IMR-90 (cell line): ENCODE results near the gene DCANP1. TPM values are rescaled to one million over a fixed set of nuclear protein-coding genes. Genes with fewer than 3 reads are reported as not detected.

Experiments
- ATAC-seq: fragments of 200-7000 bp; cut with Tn5 transposase; 2 replicates; pipeline ENCODE4 v1.9.1; 2020; ENCODE audit warnings: low read depth, mild to moderate bottlenecking, moderate library complexity
- BruUV-seq: library from RNA; stranded (reverse); fragments of 400-500 nt; replicated peaks from 2 replicates; lab custom pipeline; 2021; lab: Mats Ljungman, UMichigan
- CTCF ChIA-PET: fragments of 300-600 bp; formaldehyde crosslinking; extraction: SDS; loops from one replicate; lab custom pipeline; 2021; ENCODE audit warnings: antibody characterized with exemption; lab: Yijun Ruan, JAX
- POLR2A ChIA-PET: fragments of 300-600 bp; sonication (Branson Sonifier 250); formaldehyde crosslinking; loops from one replicate; lab custom pipeline; 2022; ENCODE audit warnings: antibody characterized with exemption; ENCODE audit not compliant: unreplicated experiment; lab: Charles Lee
- DNase-seq: peaks from one replicate; pipeline ENCODE4 v3.0.0; 2013
- H2AFZ ChIP-seq: replicated peaks from 2 replicates; pipeline ENCODE3; 2013; ENCODE audit warnings: low read length, mild to moderate bottlenecking; ENCODE audit not compliant: poor library complexity
- H2AK5ac ChIP-seq: 2 replicates; pipeline ENCODE4 v1.6.1; 2013; ENCODE audit warnings: low read depth, low read length, inconsistent platforms
- H2AK9ac ChIP-seq: replicated peaks from 2 replicates; pipeline ENCODE3; 2013; ENCODE audit warnings: mild to moderate bottlenecking, low read depth, low read length, moderate library complexity; ENCODE audit not compliant: poor library complexity
- H2BK120ac ChIP-seq: 2 replicates; pipeline ENCODE4 v1.6.1; 2013; ENCODE audit warnings: low read depth, low read length, inconsistent platforms
- H2BK15ac ChIP-seq: 3 replicates; pipeline ENCODE4 v1.6.1; 2013; ENCODE audit warnings: low read depth, low read length, inconsistent platforms
- H2BK20ac ChIP-seq: 2 replicates; pipeline ENCODE4 v1.6.1; 2013; ENCODE audit warnings: low read depth, mild to moderate bottlenecking, inconsistent platforms, low read length, moderate library complexity
- H2BK5ac ChIP-seq: 2 replicates; pipeline ENCODE4 v1.6.1; 2013; ENCODE audit warnings: mild to moderate bottlenecking, low read depth, low read length, inconsistent platforms; ENCODE audit not compliant: poor library complexity, severe bottlenecking
- H3K14ac ChIP-seq: replicated peaks from 2 replicates; pipeline ENCODE4 v1.6.1; 2013; ENCODE audit warnings: low read depth, low read length, inconsistent platforms
- H3K18ac ChIP-seq: 2 replicates; pipeline ENCODE4 v1.6.1; 2013; ENCODE audit warnings: low read depth, low read length, control low read depth
- H3K23ac ChIP-seq: 2 replicates; pipeline ENCODE4 v1.6.1; 2013; ENCODE audit warnings: low read depth, low read length, inconsistent platforms
- H3K27ac ChIP-seq: 2 replicates; pipeline ENCODE4 v1.5.1; 2013; ENCODE audit warnings: mild to moderate bottlenecking, control low read depth, low read length; ENCODE audit not compliant: insufficient read depth
- H3K27me3 ChIP-seq: 2 replicates; pipeline ENCODE4 v1.6.1; 2013; ENCODE audit warnings: low read length; ENCODE audit not compliant: control insufficient read depth, insufficient read depth
- H3K36me3 ChIP-seq: 2 replicates; pipeline ENCODE4 v1.6.1; 2013; ENCODE audit warnings: low read length, mixed read lengths; ENCODE audit not compliant: control insufficient read depth, insufficient read depth
- H3K4ac ChIP-seq: 2 replicates; pipeline ENCODE4 v1.6.1; 2013; ENCODE audit warnings: low read depth, low read length, inconsistent platforms
- H3K4me1 ChIP-seq: 2 replicates; pipeline ENCODE4 v1.6.1; 2013; ENCODE audit warnings: low read length, mixed read lengths; ENCODE audit not compliant: control insufficient read depth, insufficient read depth
- H3K4me2 ChIP-seq: 2 replicates; pipeline ENCODE4 v1.6.1; 2013; ENCODE audit warnings: low read depth, mild to moderate bottlenecking, control low read depth, low read length, moderate library complexity
- H3K4me3 ChIP-seq: 2 replicates; pipeline ENCODE4 v1.5.1; 2013; ENCODE audit warnings: low read depth, mild to moderate bottlenecking, control low read depth, low read length, moderate library complexity; ENCODE audit not compliant: insufficient read depth
- H3K56ac ChIP-seq: 2 replicates; pipeline ENCODE4 v1.6.1; 2013; ENCODE audit warnings: low read length, inconsistent platforms; ENCODE audit not compliant: insufficient read depth; ENCODE audit errors: extremely low read depth
- H3K79me1 ChIP-seq, 2 experiments: 2 replicates each; pipeline ENCODE4 v1.6.1; 2013; ENCODE audit warnings: low read length in 2 of 2, inconsistent platforms in 1 of 2, low read depth in 1 of 2
- H3K9ac ChIP-seq: 2 replicates; pipeline ENCODE4 v1.6.1; 2013; ENCODE audit warnings: low read depth, low read length, control low read depth
- H3K9me1 ChIP-seq: 2 replicates; pipeline ENCODE4 v1.6.1; 2013; ENCODE audit warnings: low read length, inconsistent platforms; ENCODE audit not compliant: insufficient read depth
- H3K9me3 ChIP-seq: 2 replicates; pipeline ENCODE4 v1.6.1; 2013; ENCODE audit warnings: low read length; ENCODE audit not compliant: control insufficient read depth, insufficient read depth
- H4K20me1 ChIP-seq: 2 replicates; pipeline ENCODE4 v1.6.1; 2013; ENCODE audit warnings: low read length, inconsistent platforms; ENCODE audit not compliant: insufficient read depth
- H4K5ac ChIP-seq: 2 replicates; pipeline ENCODE4 v1.6.1; 2013; ENCODE audit warnings: mild to moderate bottlenecking, low read depth, low read length, control low read depth
- H4K8ac ChIP-seq, 2 experiments: 2 replicates each; pipeline ENCODE4 v1.6.1; 2013; ENCODE audit warnings: low read depth in 2 of 2, low read length in 2 of 2, control low read depth in 1 of 2, inconsistent platforms in 1 of 2
- H4K91ac ChIP-seq: 2 replicates; pipeline ENCODE4 v1.6.1; 2013; ENCODE audit warnings: low read depth, low read length, inconsistent platforms; ENCODE audit not compliant: insufficient read depth
- BHLHE40 ChIP-seq: fragments of 150-350 bp; IDR thresholded peaks from 2 replicates; pipeline ENCODE4 v1.6.1; 2016; ENCODE audit warnings: mild to moderate bottlenecking, low read depth, low read length
- CHD1 ChIP-seq: IDR thresholded peaks from 2 replicates; pipeline ENCODE4 v1.6.1; 2012; ENCODE audit warnings: low read depth, low read length, improper control_type of control experiment
- FOS ChIP-seq: fragments of 150-350 bp; IDR thresholded peaks from 2 replicates; pipeline ENCODE4 v1.6.1; 2016; ENCODE audit warnings: low read depth, low read length
- MAFK ChIP-seq: IDR thresholded peaks from 2 replicates; pipeline ENCODE4 v1.6.1; 2012; ENCODE audit warnings: low read depth, low read length, improper control_type of control experiment
- MAZ ChIP-seq: IDR thresholded peaks from 2 replicates; pipeline ENCODE4 v1.6.1; 2012; ENCODE audit warnings: low read depth, mild to moderate bottlenecking, low read length, improper control_type of control experiment, moderate library complexity, borderline replicate concordance
- POLR2A ChIP-seq: IDR thresholded peaks from 2 replicates; pipeline ENCODE4 v1.6.1; 2012; ENCODE audit warnings: mild to moderate bottlenecking, low read depth, low read length
- RAD21 ChIP-seq: IDR thresholded peaks from 2 replicates; pipeline ENCODE4 v1.6.1; 2012; ENCODE audit warnings: low read length, improper control_type of control experiment
- RCOR1 ChIP-seq: IDR thresholded peaks from 2 replicates; pipeline ENCODE4 v1.6.1; 2012; ENCODE audit warnings: mild to moderate bottlenecking, low read length, improper control_type of control experiment; ENCODE audit not compliant: insufficient replicate concordance
- RFX5 ChIP-seq: IDR thresholded peaks from 2 replicates; pipeline ENCODE4 v1.8.0; 2012; ENCODE audit warnings: low read depth, mild to moderate bottlenecking, low read length, moderate library complexity
- SMC3 ChIP-seq: fragments of 150-350 bp; IDR thresholded peaks from 2 replicates; pipeline ENCODE4 v1.6.1; 2016; ENCODE audit warnings: low read depth, mild to moderate bottlenecking, antibody characterized with exemption, low read length, moderate library complexity
- USF2 ChIP-seq: fragments of 150-350 bp; IDR thresholded peaks from 2 replicates; pipeline ENCODE4 v1.6.1; 2017; ENCODE audit warnings: mild to moderate bottlenecking, antibody characterized with exemption, low read length, low read depth
- dilution Hi-C: fragments of 300-500 bp; cut with HindIII; formaldehyde crosslinking; loops from one replicate; pipeline ENCODE4 v1.14.3; 2018; ENCODE audit warnings: low sequenced_read_pairs; ENCODE audit not compliant: unreplicated experiment
- in situ Hi-C: fragments of 300-500 bp; cut with MboI; formaldehyde crosslinking; loops from 3 replicates; pipeline ENCODE4 v1.14.3; 2019; ENCODE audit warnings: low sequenced_read_pairs, inconsistent platforms, mixed read lengths
- intact Hi-C: fragments of 100-400 bp; cut with micrococcal nuclease; formaldehyde crosslinking; loops from 2 replicates; pipeline ENCODE4 v1.10.0; 2022
- polyA plus RNA-seq, 3 experiments: library from polyadenylated mRNA; depleted of rRNA; stranded (reverse); fragments of >200 nt; gene quantifications; 2 replicates each; pipeline ENCODE4 v1.2.3, GENCODE V29; 2012; ENCODE audit warnings: low replicate concordance in 1 of 3
- total RNA-seq: library from RNA; depleted of rRNA; stranded (reverse); fragments of >200 nt; gene quantifications from 2 replicates; pipeline ENCODE4 v1.2.3, GENCODE V29; 2012
- TF ChIP-seq, protein P1 (sequence below): fragments of 150-350 bp; IDR thresholded peaks from 2 replicates; pipeline ENCODE4 v1.6.1; 2016; ENCODE audit warnings: low read depth, mild to moderate bottlenecking, low read length, moderate library complexity, borderline replicate concordance

DCANP1 gene
- total and polyA plus RNA-seq, 2 of the 4 experiments (the other 2 are of a cell fraction): not detected

GRCh38 chr5:135417083-135417482, 30.1 kb downstream of the DCANP1 start:
- H3K56ac ChIP-seq: no peak overlapping the region
- in situ Hi-C loops: no loop called here
- dilution Hi-C loops: no loop called here
- no peak overlapping the region for H3K18ac ChIP-seq
- H3K27me3 ChIP-seq: peaks cover 14% of the 10 kb centered on the region
- no peak overlapping the region for H2BK15ac ChIP-seq
- H2BK5ac ChIP-seq: no peak overlapping the region
- intact Hi-C loops: no loop called here
- no peak overlapping the region for H4K8ac ChIP-seq
- no peak overlapping the region for H3K14ac ChIP-seq
- H3K4me3 ChIP-seq: no peak overlapping the region
- TF ChIP-seq RFX5 (no peak), RAD21 (no peak), POLR2A (no peak), MAZ (no peak), MAFK (no peak), SMC3 (no peak), CHD1 (no peak), FOS (no peak), USF2 (no peak), RCOR1 (no peak), BHLHE40 (no peak)
- TF ChIP-seq, protein P1, sequence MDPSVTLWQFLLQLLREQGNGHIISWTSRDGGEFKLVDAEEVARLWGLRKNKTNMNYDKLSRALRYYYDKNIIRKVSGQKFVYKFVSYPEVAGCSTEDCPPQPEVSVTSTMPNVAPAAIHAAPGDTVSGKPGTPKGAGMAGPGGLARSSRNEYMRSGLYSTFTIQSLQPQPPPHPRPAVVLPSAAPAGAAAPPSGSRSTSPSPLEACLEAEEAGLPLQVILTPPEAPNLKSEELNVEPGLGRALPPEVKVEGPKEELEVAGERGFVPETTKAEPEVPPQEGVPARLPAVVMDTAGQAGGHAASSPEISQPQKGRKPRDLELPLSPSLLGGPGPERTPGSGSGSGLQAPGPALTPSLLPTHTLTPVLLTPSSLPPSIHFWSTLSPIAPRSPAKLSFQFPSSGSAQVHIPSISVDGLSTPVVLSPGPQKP: no peak
- ATAC-seq (no peak), DNase-seq (no peak)
- POLR2A ChIA-PET: no interaction called here
- no peak overlapping the region for H2AK5ac ChIP-seq
- H2BK20ac ChIP-seq: no peak overlapping the region
- H3K27ac ChIP-seq: no peak overlapping the region
- no peak overlapping the region for H3K4ac ChIP-seq
- CTCF ChIA-PET: interaction anchor here (1.0 kb wide), 1 partner anchor 9 kb away, joined by 3 read pairs; no protein-coding TSS in a partner anchor
- H3K9me1 ChIP-seq: no peaks in the 10 kb centered on the region
- no peaks in the 10 kb centered on the region for H3K36me3 ChIP-seq
- H4K20me1 ChIP-seq: no peaks in the 10 kb centered on the region
- no peak overlapping the region for H4K5ac ChIP-seq
- no peak overlapping the region for H4K91ac ChIP-seq
- H3K79me1 ChIP-seq: no peaks in the 10 kb centered on the region
- H2BK120ac ChIP-seq: no peak overlapping the region
- peaks cover 2% of the 10 kb centered on the region for H3K9me3 ChIP-seq
- no peaks in the 10 kb centered on the region for H3K4me1 ChIP-seq
- H2AK9ac ChIP-seq: no peak overlapping the region
- H3K23ac ChIP-seq: no peak overlapping the region
- no TSS peak for BruUV-seq
- H3K9ac ChIP-seq: no peak overlapping the region
- H3K4me2 ChIP-seq: no peak overlapping the region
- H2AFZ ChIP-seq: no peak overlapping the region
